ENCODE data around the gene LAD1. TPM values are rescaled to one million over a fixed set of nuclear protein-coding genes. Genes with fewer than 3 reads are reported as not detected.
A peak's percentile ranks its signal among the peaks of the same experiment; 100 is the strongest.

Gene LAD1
- total RNA-seq, 1 donor = not detected

DNA sequence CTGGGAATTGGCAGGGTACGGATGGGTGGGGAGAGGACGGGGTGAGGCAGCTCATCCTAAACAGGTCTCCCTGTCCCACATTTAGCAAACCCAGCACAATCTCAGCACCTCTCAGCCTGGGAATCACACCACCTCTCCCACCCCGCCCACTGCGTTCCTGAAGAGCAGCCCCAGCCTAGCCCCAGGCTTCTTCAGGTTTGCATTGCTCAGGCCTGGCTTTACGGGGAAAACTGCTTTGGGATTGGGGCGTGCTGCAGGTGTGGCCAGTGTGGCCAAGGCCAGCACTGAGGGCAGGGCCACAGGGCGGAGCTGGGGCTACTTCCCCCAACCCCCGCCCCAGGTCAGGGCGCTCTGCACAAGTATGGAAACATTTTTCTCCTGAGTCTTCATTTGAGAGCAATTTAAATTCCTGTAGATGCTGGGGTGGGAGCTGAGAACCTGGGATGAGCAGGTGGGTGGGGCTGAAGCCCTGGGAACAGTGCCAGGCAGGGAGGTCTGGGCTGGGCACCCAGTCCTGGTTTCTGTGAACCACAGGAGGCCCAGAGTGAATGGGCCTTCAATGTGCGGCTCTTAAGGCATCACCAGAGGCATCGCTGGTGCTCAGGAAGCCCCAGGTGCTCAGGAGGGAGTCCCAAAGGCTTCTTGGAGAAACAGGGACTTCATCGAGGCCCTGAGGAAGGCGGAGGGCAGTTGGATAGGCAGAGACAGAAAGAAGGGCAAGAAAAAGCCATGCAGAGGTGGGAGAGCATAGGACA lies 45.8 kb downstream of the LAD1 start:
- DNase-seq (ENCODE audit: low read depth in 2 of 3, low spot score in 2 of 3) = no peak

- DNase-seq (ENCODE audit: low read depth in 2 of 3, low spot score in 2 of 3) = no peak
Measured at GRCh38 chr1:201351617-201352016, 47.5 kb downstream of the LAD1 start.

- DNase-seq (ENCODE audit: low read depth in 2 of 3, low spot score in 2 of 3) = no peak
Measured at GRCh38 chr1:201350884-201351283, 48.2 kb downstream of the LAD1 start.

DNA sequence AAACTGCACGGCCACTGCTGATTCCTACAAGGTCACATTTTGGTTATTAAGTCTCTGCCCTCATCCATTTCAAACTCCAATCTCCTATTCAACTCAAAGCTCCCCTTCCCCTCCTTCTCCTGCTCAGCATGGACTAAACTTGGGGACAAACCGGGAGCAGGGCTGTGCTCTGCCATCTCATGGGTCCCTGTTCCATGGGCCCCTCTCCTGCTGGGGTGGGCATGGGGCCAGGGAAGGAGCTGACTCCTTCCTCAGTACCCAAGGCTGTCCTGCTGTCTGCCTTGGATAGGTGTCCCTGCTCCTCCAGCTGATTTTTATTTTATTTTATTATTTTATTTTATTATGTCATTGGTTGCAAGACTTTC lies 48.8 kb downstream of the LAD1 start:
- DNase-seq (ENCODE audit: low read depth in 2 of 3, low spot score in 2 of 3) = no peak

DNA sequence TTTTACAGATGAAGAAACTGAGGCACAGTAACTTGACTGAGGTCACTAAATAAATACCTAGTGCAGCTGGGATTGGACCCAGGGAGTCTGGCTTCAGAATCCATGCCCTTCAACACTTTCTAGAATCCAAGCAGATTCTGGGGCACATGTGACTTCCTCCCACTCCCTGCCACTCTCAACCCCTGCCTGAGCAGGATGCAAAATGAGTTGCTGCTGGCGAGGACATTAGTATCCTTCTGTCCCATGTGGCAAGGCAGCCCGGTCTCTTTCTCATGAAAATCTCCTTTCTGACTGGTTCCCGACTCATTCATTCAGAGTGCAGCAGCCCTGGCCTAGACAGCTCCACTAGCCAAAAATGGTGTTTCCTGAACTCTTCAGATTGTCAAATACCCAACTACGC lies 50.0 kb downstream of the LAD1 start:
- DNase-seq (ENCODE audit: low read depth in 2 of 3, low spot score in 2 of 3) = no peak

GRCh38 chr1:201348211-201348566 lies 50.9 kb downstream of the LAD1 start:
- peak in 2 of 3 donors; percentile 34 to 66 for DNase-seq (ENCODE audit: low read depth in 2 of 3, low spot score in 2 of 3)

- DNase-seq (ENCODE audit: low read depth in 2 of 3, low spot score in 2 of 3) = no peak
Measured at GRCh38 chr1:201347498-201348210, 51.5 kb downstream of the LAD1 start.

- DNase-seq (ENCODE audit: low read depth in 2 of 3, low spot score in 2 of 3) = no peak
Measured at GRCh38 chr1:201346987-201347386, 52.1 kb downstream of the LAD1 start.

- peak in 2 of 3 donors; percentile 14 to 28 for DNase-seq (ENCODE audit: low read depth in 2 of 3, low spot score in 2 of 3)
Measured at GRCh38 chr1:201346337-201346939, 52.7 kb downstream of the LAD1 start.

DNA sequence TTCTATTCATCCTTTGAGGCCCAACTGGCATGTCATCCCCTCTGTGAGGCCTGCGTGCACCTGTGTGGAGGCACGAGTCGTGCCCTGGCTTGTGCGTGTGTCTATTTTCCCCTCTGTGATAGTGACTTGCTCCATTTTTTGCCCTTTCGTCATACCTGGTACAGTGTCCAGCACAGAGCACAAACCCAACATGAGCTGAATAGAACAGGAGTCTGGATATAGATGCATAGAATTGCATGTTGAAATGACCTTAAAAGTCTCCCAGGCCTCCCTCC lies 54.1 kb downstream of the LAD1 start:
- no peak for DNase-seq (ENCODE audit: low read depth in 2 of 3, low spot score in 2 of 3)

DNA sequence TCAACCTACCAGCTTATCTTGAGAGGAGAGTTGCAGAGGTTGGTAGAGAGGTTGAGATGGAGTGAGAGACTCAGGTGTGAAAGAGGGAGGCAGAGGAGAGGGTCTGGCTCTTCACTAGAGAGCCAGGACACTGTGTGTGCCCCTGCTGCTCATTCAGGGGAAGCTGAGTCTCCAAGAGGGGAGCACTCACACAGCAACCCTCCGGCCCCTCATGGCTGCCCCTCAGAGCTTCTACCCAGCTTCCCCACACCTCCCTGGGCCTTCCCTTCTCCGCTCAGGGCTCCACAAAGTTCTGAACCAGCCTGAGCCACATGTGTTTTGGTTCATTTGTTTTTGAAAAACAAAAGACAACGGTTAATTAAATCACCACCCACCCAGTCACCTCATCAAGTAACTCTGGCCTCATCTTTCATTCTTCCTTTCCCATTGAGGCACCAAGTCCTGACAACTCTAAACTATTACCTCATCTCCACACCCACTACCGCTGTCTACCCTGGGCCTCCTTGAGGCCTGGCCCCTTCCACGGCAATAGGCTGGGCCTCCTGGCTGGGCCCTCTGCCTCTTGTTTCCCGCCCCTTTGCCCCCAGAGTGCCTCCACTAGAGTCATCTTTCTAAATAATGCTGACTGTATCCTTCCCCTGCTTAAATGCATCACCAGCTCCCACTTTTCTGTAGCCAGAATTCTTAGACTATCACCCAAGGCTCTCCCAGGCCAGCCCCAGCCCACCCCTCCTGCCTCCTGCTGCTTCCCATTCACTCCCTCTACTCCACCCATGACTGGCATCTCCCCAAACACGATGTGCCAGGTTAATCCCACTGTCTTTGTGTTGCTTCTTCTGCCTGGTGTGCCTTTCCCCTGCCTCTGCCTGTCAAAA lies 54.7 kb downstream of the LAD1 start:
- DNase-seq (ENCODE audit: low read depth in 2 of 3, low spot score in 2 of 3) = no peak

- no peak for DNase-seq (ENCODE audit: low read depth in 2 of 3, low spot score in 2 of 3)
Measured at GRCh38 chr1:201341377-201341776, 57.7 kb downstream of the LAD1 start.

DNA sequence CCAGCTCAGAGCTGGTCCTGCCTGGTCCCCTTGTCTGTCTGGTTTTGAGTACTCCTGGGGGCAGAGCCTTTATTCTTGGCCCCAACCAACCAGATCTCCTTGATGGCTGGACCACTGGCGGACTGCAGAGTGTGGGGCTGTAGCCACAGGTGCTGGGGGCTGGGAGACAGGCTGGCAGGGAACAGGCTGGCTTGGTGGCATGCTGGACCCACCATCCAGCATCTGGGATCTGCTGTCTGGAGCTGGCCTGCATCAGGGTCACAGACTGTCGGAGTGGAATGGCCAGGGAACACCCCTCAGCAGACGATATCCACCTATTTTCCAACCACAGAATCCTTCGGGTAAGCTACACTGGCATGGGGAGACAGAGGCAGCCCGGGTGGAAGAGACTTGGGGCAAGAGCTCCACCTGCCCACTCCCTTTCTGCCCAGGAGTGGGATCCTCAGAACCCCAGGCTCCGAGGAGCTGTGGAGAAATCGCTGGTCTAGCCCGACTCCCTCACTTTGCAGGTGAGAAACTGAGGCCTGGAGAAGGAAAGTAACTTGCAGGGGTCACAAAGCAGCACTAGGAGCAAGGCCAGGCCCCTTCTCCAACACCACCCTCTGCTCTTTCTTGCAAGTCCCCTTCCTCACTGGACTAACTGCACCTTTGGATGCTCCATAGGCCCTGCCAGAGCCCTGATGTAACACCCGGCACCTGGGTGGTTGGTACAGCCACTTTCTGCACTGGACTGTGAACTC lies 62.2 kb downstream of the LAD1 start:
- no peak for DNase-seq (ENCODE audit: low read depth in 2 of 3, low spot score in 2 of 3)

GRCh38 chr1:201335901-201336300 lies 63.2 kb downstream of the LAD1 start:
- DNase-seq (ENCODE audit: low read depth in 2 of 3, low spot score in 2 of 3) = no peak

DNA sequence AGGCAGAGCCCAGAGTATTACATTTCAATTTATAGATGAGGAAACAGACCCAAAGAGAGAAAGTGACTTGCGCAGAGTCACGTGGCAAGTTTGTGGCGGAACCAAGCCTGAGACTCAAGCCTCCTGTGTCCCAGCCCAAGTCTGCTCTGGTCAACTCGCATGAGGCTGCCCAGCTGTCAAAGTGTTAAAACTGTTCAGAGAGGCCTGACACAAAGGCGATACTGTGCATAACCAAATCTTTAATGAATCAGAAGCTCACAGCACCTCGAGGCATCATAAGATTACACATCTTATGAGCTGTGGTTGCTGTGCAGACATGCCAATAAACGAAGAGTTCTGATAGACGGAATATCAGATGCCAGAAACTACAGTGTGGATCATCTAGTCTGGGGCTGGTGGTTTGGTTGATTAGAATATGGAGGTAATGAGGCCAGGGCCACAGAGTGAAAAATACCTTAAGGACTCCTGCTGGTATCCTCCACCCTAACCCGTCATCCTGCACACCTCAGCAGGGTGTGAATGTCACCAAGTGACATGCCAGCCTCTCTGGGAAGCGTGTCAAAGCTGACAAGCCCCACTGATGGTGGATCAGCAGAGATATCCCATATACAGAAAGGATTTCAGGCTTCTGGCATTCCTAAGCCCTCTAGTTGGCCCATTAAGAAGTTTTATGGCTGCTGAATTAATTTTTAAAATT lies 63.8 kb downstream of the LAD1 start:
- DNase-seq (ENCODE audit: low read depth in 2 of 3, low spot score in 2 of 3) = no peak

- DNase-seq (ENCODE audit: low read depth in 2 of 3, low spot score in 2 of 3) = no peak
Measured at GRCh38 chr1:201334325-201335173, 64.6 kb downstream of the LAD1 start.

DNA sequence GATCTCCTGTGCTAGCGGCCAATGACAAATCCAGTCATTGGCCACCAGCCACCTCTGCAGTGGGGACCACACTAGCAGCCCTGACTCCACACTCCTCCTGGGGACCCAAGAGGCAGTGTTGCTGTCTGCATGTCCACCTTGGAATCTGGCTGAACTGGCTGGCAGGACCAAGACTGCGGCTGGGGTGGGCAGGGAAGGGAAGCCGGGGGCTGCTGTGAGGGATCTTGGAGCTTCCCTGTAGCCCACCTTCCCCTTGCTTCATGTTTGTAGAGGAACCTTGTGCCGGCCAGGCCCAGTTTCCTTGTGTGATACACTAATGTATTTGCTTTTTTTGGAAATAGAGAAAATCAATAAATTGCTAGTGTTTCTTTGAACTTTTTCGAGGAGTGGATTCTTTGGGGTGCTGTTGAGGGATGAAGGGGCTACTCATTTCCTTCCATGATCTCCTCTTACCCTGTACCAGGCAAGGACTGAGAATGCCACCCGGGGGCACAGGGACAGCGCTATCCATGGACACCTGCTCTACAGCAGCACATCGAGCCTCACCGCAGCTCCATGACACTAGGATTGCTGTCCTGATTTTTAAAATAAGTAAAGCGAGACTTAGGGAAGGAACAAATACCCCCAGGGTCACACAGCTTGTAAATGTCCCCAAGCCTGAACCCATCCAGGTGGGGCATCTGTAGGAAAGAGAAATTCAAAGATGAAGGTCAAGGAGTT lies 66.3 kb downstream of the LAD1 start:
- DNase-seq (ENCODE audit: low read depth in 2 of 3, low spot score in 2 of 3) = no peak

DNA sequence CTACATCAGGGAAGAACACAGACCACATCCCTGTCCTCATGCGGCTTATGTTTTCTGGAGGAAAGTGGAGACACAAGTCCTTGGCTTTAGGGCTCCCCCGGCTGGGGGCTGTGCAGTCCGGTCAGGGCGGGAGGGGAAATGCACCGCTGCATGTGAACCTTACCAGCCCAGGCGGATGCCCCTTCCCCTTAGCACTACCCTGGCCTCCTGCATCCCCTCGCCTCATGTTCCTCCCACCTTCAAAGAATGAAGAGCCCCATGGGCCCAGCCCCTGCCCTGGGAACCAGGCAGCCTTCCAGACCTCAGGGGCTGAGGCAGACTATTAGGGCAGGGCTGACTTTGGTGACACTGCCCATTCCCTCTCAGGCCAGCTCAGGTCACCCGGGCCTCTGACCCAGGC lies 67.1 kb downstream of the LAD1 start:
- no peak for DNase-seq (ENCODE audit: low read depth in 2 of 3, low spot score in 2 of 3)
